ENCODE results near the gene SCNM1.

SCNM1 gene

DNA sequence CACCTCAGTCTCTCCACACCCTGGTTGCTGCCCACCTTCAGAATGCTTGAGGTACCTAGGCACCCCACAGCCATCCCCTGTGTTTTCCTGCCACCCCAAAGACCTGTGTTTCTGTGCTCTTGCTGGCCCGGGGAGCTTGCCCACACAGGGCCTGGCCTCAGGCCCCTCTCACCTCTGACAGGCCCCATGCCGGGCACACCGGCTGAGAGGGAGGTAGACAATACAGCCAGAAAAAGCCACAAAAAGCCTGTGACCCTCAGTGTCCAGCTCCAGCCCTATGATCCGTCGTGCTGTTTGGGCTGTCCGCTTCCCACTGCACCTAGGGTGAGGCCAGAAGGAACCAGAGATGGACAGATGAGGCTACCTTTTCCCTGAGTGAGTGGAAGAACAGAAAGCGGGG, 31.0 kb upstream of the SCNM1 start:
- H2AFZ ChIP-seq = no peak overlapping the region
- H3K36me3 ChIP-seq (ENCODE audit: control insufficient read depth, insufficient read depth, low read length) = no peaks in the 10 kb centered on the region
- no peaks in the 10 kb centered on the region for H3K9me3 ChIP-seq (ENCODE audit: control insufficient read depth, low read length)
- no peak overlapping the region for H3K4me3 ChIP-seq (ENCODE audit: low read depth, low read length)
- no peaks in the 10 kb centered on the region for H3K4me1 ChIP-seq
- H3K9ac ChIP-seq = no peak overlapping the region
- no peak overlapping the region for H3K27ac ChIP-seq
- no peaks in the 10 kb centered on the region for H3K79me2 ChIP-seq
- TF ChIP-seq, protein P1, sequence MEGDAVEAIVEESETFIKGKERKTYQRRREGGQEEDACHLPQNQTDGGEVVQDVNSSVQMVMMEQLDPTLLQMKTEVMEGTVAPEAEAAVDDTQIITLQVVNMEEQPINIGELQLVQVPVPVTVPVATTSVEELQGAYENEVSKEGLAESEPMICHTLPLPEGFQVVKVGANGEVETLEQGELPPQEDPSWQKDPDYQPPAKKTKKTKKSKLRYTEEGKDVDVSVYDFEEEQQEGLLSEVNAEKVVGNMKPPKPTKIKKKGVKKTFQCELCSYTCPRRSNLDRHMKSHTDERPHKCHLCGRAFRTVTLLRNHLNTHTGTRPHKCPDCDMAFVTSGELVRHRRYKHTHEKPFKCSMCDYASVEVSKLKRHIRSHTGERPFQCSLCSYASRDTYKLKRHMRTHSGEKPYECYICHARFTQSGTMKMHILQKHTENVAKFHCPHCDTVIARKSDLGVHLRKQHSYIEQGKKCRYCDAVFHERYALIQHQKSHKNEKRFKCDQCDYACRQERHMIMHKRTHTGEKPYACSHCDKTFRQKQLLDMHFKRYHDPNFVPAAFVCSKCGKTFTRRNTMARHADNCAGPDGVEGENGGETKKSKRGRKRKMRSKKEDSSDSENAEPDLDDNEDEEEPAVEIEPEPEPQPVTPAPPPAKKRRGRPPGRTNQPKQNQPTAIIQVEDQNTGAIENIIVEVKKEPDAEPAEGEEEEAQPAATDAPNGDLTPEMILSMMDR (IDR thresholded peaks at IDR 0.05) = no peak
- no peaks in the 10 kb centered on the region for H3K27me3 ChIP-seq (ENCODE audit: control insufficient read depth, insufficient read depth, low read length)
- H3K4me2 ChIP-seq (ENCODE audit: low read length) = no peak overlapping the region

DNA sequence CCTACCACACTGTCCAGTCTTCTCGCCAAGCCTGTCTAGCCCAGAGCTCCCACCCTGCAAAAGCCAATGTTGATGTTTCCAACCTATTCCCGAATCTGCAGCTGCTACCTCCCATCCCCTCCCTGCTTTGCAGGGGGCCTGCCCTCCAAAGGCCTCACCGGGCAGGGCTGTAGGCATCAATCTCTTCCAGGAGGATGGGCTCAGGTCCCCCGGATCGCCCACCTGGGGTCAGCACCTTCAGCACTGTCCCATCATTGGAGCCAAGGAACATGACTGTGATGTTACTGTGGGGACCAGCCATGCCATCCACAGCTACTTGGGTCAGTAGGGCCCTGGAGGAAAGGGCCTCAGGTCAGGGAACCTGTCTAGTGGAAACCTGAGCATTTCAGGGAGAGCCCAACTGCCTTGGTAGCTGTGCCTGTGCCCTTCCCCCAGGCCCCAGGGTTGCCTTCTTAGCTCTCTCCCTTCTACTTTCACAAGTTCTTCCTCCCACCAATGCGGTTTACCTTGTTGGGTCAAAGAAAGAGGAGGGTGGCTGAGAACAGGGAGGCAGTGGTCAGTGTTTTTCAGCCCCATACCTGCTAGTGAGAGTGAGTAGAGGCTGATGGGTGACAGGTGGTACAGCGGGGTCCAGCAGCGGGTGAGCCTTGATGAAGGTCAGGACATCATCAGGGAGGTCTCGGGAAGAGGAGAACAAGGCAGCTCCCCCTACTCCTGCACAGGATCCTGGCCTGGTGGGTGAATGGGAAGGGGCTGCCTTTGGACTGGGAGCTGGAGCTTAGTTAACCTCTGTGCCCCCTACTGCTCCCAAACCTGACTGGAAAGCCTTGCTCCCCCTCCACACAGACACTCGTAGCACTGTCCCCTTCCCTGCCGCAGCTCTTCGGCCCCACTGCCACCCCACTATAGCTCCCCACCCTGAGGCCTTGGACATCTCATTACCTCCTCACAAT, 30.2 kb upstream of the SCNM1 start:
- Histone ChIP-seq H3K27ac (no peak overlapping the region), H2AFZ (no peak overlapping the region), H3K4me2 (ENCODE audit: low read length) (no peak overlapping the region), H3K79me2 (no peaks in the 10 kb centered on the region), H3K36me3 (ENCODE audit: control insufficient read depth, insufficient read depth, low read length) (no peaks in the 10 kb centered on the region), H3K4me3 (ENCODE audit: low read depth, low read length) (no peak overlapping the region), H3K9ac (no peak overlapping the region), H3K9me3 (ENCODE audit: control insufficient read depth, low read length) (no peaks in the 10 kb centered on the region), H3K27me3 (ENCODE audit: control insufficient read depth, insufficient read depth, low read length) (no peaks in the 10 kb centered on the region), H3K4me1 (no peaks in the 10 kb centered on the region)
- TF ChIP-seq, protein P1 (IDR thresholded peaks at IDR 0.05) = no peak

DNA sequence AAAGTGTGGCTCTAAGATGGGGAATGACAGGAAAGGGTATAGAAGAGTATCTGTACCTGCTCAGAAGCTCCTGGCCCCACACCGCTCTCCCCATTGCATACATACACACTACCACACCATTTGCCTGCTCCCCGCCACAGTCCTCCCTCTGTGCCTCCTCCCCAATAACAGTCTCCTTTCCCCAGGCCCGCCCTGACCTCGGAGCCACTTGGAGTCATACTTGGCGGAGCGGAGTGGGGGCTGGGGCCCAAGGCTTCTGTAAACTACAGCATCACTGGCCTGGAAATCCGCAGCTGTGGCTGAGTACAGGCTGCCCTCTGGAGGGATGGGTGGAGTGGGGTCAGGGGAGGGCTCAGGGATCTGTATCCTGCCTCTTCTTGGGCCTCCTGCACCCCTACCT, 28.2 kb upstream of the SCNM1 start:
- TF ChIP-seq, protein P1 (IDR thresholded peaks at IDR 0.05) = no peak
- Histone ChIP-seq H2AFZ (no peak overlapping the region), H3K4me2 (ENCODE audit: low read length) (no peak overlapping the region), H3K4me1 (no peaks in the 10 kb centered on the region), H3K27me3 (ENCODE audit: control insufficient read depth, insufficient read depth, low read length) (no peaks in the 10 kb centered on the region), H3K79me2 (no peaks in the 10 kb centered on the region), H3K9ac (no peak overlapping the region), H3K36me3 (ENCODE audit: control insufficient read depth, insufficient read depth, low read length) (no peaks in the 10 kb centered on the region), H3K4me3 (ENCODE audit: low read depth, low read length) (no peak overlapping the region), H3K9me3 (ENCODE audit: control insufficient read depth, low read length) (no peaks in the 10 kb centered on the region), H3K27ac (no peak overlapping the region)

DNA sequence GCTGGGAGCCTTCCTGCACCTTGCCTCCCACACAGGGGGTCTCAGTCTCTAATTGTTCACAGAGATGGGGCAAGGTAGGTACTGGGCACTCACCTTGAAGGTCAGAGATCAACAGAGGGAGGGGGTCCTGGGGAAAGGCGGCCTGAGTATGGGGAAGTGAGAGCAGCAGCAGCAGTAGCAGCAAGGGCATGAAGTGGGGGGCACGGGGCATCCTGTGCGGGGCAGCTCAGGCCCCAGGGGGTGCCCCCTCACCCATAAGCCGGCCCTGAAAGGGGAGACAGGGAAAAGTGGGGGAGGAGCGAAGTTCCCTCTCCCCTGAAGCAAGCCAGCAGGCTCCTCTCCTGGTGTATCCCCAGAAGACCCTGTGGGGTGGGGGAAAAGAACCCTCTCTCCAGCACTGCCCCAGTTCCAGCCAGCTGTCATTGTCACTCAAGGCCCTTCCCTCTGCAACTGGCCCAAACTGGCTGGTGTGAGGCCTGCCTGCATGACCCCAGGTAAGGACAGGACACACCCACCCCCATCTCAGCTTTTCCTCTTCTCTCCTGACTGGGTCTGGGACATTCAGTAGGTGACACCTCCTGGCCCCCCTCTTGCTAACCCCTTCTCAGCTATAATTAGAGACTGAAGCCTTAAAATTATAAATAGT, 23.4 kb upstream of the SCNM1 start:
- Histone ChIP-seq H3K9ac (no peak overlapping the region), H3K4me1 (no peaks in the 10 kb centered on the region), H3K27me3 (ENCODE audit: control insufficient read depth, insufficient read depth, low read length) (no peaks in the 10 kb centered on the region), H3K79me2 (no peaks in the 10 kb centered on the region), H2AFZ (no peak overlapping the region), H3K9me3 (ENCODE audit: control insufficient read depth, low read length) (no peaks in the 10 kb centered on the region), H3K36me3 (ENCODE audit: control insufficient read depth, insufficient read depth, low read length) (no peaks in the 10 kb centered on the region), H3K4me3 (ENCODE audit: low read depth, low read length) (no peak overlapping the region), H3K27ac (no peak overlapping the region), H3K4me2 (ENCODE audit: low read length) (no peak overlapping the region)
- TF ChIP-seq, protein P1 (IDR thresholded peaks at IDR 0.05) = no peak
